IPS-18a (cell line): Measurements from ENCODE around the gene SETMAR.

Source experiments
- H3K27ac ChIP-seq: one replicate; pipeline ENCODE4 v1.5.1; 2013; ENCODE audit warnings: low read length
- H3K27me3 ChIP-seq: one replicate; pipeline ENCODE4 v1.6.1; 2013; ENCODE audit warnings: mild to moderate bottlenecking, low read length; ENCODE audit not compliant: control insufficient read depth, insufficient read depth
- H3K36me3 ChIP-seq: one replicate; pipeline ENCODE4 v1.6.1; 2013; ENCODE audit warnings: low read depth, low read length; ENCODE audit not compliant: control insufficient read depth
- H3K4me1 ChIP-seq: one replicate; pipeline ENCODE4 v1.6.1; 2013; ENCODE audit warnings: low read depth, low read length; ENCODE audit not compliant: control insufficient read depth
- H3K4me3 ChIP-seq: one replicate; pipeline ENCODE4 v1.5.1; 2013; ENCODE audit warnings: low read length
- H3K9ac ChIP-seq: one replicate; pipeline ENCODE4 v1.6.1; 2013; ENCODE audit warnings: mild to moderate bottlenecking, low read length, moderate library complexity
- H3K9me3 ChIP-seq: one replicate; pipeline ENCODE4 v1.6.1; 2013; ENCODE audit warnings: low read depth, low read length; ENCODE audit not compliant: control insufficient read depth

Gene SETMAR

GRCh38 chr3:4336850-4337546 is 33.8 kb downstream of the SETMAR start:
- H3K4me1 ChIP-seq: peaks cover 13% of the 10 kb centered on the region
- no peak overlapping the region for H3K27ac ChIP-seq
- no peaks in the 10 kb centered on the region for H3K9me3 ChIP-seq
- no peak overlapping the region for H3K4me3 ChIP-seq
- no peak overlapping the region for H3K9ac ChIP-seq
- H3K36me3 ChIP-seq: no peaks in the 10 kb centered on the region
- no peaks in the 10 kb centered on the region for H3K27me3 ChIP-seq

- H3K36me3 ChIP-seq: no peaks in the 10 kb centered on the region
- peaks cover 4% of the 10 kb centered on the region for H3K4me1 ChIP-seq
- H3K9ac ChIP-seq: no peak overlapping the region
- H3K9me3 ChIP-seq: no peaks in the 10 kb centered on the region
- no peaks in the 10 kb centered on the region for H3K27me3 ChIP-seq
- H3K4me3 ChIP-seq: no peak overlapping the region
- H3K27ac ChIP-seq: no peak overlapping the region
These were observed 35.6 kb downstream of the SETMAR start for GRCh38 chr3:4338751-4339150.

DNA sequence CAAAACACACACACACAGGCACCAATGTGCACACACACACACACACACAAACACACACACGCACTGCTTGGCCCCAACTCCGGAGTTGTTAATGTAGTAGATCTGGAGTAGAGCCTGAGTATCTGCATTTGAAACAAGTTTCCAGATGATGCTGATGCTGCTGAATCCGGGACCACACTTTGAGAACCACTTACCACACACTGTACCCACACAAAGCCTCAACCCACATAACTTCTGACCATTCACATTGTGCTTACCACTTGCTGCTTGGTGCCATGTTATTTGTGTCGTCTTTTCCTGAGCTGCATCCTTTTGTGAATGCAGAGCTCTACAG is 36.9 kb downstream of the SETMAR start:
- H3K36me3 ChIP-seq: no peaks in the 10 kb centered on the region

GRCh38 chr3:4340411-4341335 is 37.5 kb downstream of the SETMAR start:
- no peak overlapping the region for H3K4me3 ChIP-seq
- no peaks in the 10 kb centered on the region for H3K9me3 ChIP-seq
- no peak overlapping the region for H3K9ac ChIP-seq
- H3K36me3 ChIP-seq: no peaks in the 10 kb centered on the region
- no peak overlapping the region for H3K27ac ChIP-seq
- H3K4me1 ChIP-seq: no peaks in the 10 kb centered on the region
- H3K27me3 ChIP-seq: no peaks in the 10 kb centered on the region

More for the DNA sequence above, 36.9 kb downstream of the SETMAR start:
- no peak overlapping the region for H3K9ac ChIP-seq
- no peaks in the 10 kb centered on the region for H3K27me3 ChIP-seq
- H3K27ac ChIP-seq: no peak overlapping the region
- H3K9me3 ChIP-seq: no peaks in the 10 kb centered on the region
- peaks cover 3% of the 10 kb centered on the region for H3K4me1 ChIP-seq
- no peak overlapping the region for H3K4me3 ChIP-seq

DNA sequence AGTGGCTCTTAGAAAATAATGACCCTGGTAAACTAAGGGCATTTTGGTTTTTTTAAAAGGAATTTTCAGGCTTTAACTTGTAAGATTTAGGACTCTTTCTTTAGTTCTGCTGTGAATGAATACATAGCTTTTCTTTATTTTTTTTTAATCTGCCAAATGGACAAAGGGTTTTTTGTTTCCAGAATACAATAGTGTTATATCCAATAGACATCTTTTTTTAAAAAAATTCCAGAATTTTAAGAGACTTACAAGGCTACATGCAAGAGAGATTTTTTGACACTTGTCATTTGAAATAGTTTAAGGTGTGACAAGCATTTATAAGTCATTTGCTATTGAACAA is 38.1 kb downstream of the SETMAR start:
- H3K27me3 ChIP-seq: no peaks in the 10 kb centered on the region
- H3K4me1 ChIP-seq: no peaks in the 10 kb centered on the region
- no peak overlapping the region for H3K4me3 ChIP-seq
- H3K9ac ChIP-seq: no peak overlapping the region
- no peaks in the 10 kb centered on the region for H3K9me3 ChIP-seq
- H3K36me3 ChIP-seq: no peaks in the 10 kb centered on the region
- no peak overlapping the region for H3K27ac ChIP-seq

GRCh38 chr3:4343258-4343657 is 40.1 kb downstream of the SETMAR start:
- Histone ChIP-seq H3K4me1 (no peaks in the 10 kb centered on the region), H3K27ac (no peak overlapping the region), H3K27me3 (no peaks in the 10 kb centered on the region), H3K36me3 (no peaks in the 10 kb centered on the region), H3K9ac (no peak overlapping the region), H3K9me3 (no peaks in the 10 kb centered on the region), H3K4me3 (no peak overlapping the region)

DNA sequence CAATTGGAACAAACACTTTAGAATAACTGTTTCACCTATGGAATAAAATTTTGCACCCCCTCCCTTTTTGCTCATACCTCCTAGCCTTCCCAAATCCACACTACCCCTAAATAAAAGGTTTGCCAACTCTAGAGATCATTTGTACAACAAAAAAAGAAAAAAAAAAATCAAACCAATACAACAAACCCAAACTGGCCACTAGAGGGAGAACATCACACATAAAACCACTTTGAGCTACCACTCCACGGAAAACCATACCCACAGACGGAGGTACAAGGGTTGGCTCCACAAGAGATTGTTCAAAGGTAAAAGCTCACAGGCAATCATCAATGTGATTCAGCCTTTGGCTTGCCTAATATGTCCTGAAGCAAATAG is 47.6 kb downstream of the SETMAR start:
- Histone ChIP-seq H3K9me3 (no peaks in the 10 kb centered on the region), H3K4me3 (no peak overlapping the region), H3K9ac (no peak overlapping the region), H3K27ac (no peak overlapping the region), H3K36me3 (no peaks in the 10 kb centered on the region), H3K27me3 (no peaks in the 10 kb centered on the region), H3K4me1 (no peaks in the 10 kb centered on the region)

DNA sequence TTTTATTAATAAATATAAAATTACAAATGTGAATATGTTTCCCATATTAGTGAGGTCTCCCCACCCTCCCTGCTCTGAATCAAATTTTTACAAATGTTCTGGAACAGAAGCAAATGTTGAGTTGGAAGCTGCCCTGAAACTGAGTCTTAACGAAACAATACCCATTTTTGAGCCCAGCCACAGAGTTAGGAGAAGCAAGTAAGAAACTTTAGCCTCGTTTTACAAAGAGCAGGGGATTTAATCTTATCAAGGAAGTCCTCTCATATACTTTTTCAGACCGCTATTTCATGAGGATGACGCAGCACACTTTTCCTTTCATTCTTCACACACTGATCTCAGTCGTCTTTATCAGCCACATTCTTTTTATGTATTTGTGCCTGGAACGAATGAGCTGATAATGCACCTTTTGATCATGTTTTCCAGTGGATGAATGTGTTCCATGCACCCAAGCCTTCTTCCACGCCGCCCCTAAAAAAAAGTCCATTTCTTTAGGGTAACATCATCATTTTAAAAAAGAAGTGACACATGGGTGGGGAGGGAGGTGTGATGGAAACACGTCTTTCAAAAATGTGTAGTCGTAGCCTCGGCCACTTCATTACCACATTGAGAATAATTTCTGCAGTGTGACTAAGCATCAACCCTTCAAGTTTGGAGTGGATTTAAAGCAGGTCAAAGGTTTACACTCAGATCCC is 48.1 kb downstream of the SETMAR start:
- no peaks in the 10 kb centered on the region for H3K4me1 ChIP-seq
- no peak overlapping the region for H3K9ac ChIP-seq
- no peaks in the 10 kb centered on the region for H3K36me3 ChIP-seq
- H3K27ac ChIP-seq: no peak overlapping the region
- no peaks in the 10 kb centered on the region for H3K9me3 ChIP-seq
- no peaks in the 10 kb centered on the region for H3K27me3 ChIP-seq
- no peak overlapping the region for H3K4me3 ChIP-seq

DNA sequence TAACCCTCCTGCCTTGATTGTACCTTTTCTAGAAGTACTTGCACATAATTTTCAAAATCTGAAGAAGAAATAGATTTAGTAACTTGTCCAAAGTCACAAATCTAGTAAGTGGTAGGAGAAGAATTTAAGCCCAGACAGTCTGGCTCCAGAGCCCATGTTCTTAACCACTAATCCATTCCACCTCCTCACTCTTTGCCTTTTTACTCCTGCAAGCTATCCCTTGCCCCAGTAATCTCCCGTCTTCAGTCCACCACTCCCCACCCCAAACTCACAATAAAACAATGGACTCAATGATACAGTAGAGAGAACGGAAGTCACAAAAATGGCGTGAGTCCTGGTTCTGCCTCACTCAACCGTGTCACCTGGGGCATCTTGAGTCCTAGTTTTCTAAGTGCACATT is 48.7 kb downstream of the SETMAR start:
- Histone ChIP-seq H3K27ac (no peak overlapping the region), H3K27me3 (no peaks in the 10 kb centered on the region), H3K36me3 (no peaks in the 10 kb centered on the region), H3K4me1 (no peaks in the 10 kb centered on the region), H3K9me3 (no peaks in the 10 kb centered on the region), H3K9ac (no peak overlapping the region), H3K4me3 (no peak overlapping the region)

- no peak overlapping the region for H3K9ac ChIP-seq
- no peaks in the 10 kb centered on the region for H3K9me3 ChIP-seq
- no peaks in the 10 kb centered on the region for H3K27me3 ChIP-seq
- H3K36me3 ChIP-seq: no peaks in the 10 kb centered on the region
- no peak overlapping the region for H3K27ac ChIP-seq
- no peaks in the 10 kb centered on the region for H3K4me1 ChIP-seq
- no peak overlapping the region for H3K4me3 ChIP-seq
These were observed 52.4 kb downstream of the SETMAR start for GRCh38 chr3:4355401-4356219.

GRCh38 chr3:4356220-4356540 is 53.0 kb downstream of the SETMAR start:
- Histone ChIP-seq H3K27ac (no peak overlapping the region), H3K9me3 (no peaks in the 10 kb centered on the region), H3K9ac (no peak overlapping the region), H3K4me3 (no peak overlapping the region), H3K36me3 (no peaks in the 10 kb centered on the region), H3K4me1 (no peaks in the 10 kb centered on the region), H3K27me3 (no peaks in the 10 kb centered on the region)
